Panc1 (cell line): ENCODE measurements around the gene DLG5.

Experiments
- POLR2AphosphoS5 ChIP-seq: IDR thresholded peaks from 2 replicates; pipeline ENCODE4 v1.6.1; 2012; ENCODE audit warnings: mild to moderate bottlenecking, low read depth, low read length, moderate library complexity
- SIN3A ChIP-seq: IDR thresholded peaks from 2 replicates; pipeline ENCODE4 v1.6.1; 2012; ENCODE audit warnings: low read depth, mild to moderate bottlenecking, low read length, moderate library complexity, borderline replicate concordance; ENCODE audit not compliant: insufficient read depth
- TCF7L2 ChIP-seq: IDR thresholded peaks from 2 replicates; pipeline ENCODE4 v1.6.1; 2011; ENCODE audit warnings: mild to moderate bottlenecking, low read depth, low read length, inconsistent platforms
- TF ChIP-seq, protein P1 (sequence below): fragments of 450-650 bp; IDR thresholded peaks from 2 replicates; pipeline ENCODE4 v1.5.1; 2017; ENCODE audit warnings: mild to moderate bottlenecking
- TF ChIP-seq, protein P2 (sequence below), 2 experiments: IDR thresholded peaks; 2 replicates each; pipeline ENCODE4 v1.6.1; 2011 to 2012; ENCODE audit warnings: low read depth in 2 of 2, control low read depth in 1 of 2, low read length in 1 of 2, mild to moderate bottlenecking in 1 of 2, moderate library complexity in 1 of 2; ENCODE audit not compliant: insufficient read depth in 1 of 2

DNA sequence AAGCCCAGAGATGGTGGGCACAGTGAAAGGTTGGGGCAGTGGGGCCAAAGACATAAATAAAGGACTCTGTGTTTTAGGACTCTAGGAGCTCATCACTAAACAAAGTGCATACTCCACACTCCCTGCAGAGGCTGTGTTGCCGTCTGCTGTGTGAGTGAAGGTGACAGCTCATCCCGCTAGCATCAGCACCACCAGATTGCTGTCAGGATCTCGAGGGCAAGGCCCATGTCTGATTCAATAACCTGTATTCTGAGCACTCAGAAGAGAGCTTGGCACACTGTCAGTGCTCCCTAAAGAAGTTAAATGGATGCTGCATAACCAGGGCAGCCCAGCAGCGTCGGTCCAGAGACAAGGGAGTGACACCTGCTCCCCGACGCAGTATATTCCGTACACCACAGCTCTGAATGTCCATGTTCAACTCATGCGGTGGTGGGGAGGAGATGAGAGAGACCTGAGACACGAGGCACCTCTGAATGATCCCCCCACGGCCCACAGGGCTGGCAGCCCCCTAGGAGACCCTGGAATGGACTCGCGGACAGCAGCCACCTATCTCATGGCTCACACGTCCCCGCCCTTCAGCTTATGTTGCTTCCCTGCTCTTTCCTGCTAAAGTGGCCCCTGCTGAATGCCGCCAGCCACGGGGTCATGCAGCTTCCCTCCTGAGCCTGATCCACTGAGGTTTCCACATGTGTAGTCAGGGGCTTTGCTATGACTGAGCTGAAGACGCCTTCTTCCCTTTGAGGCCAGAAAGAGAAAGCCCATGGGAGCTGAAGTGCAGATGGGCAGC lies 156.3 kb downstream of the DLG5 start:
- TF ChIP-seq, protein P1, sequence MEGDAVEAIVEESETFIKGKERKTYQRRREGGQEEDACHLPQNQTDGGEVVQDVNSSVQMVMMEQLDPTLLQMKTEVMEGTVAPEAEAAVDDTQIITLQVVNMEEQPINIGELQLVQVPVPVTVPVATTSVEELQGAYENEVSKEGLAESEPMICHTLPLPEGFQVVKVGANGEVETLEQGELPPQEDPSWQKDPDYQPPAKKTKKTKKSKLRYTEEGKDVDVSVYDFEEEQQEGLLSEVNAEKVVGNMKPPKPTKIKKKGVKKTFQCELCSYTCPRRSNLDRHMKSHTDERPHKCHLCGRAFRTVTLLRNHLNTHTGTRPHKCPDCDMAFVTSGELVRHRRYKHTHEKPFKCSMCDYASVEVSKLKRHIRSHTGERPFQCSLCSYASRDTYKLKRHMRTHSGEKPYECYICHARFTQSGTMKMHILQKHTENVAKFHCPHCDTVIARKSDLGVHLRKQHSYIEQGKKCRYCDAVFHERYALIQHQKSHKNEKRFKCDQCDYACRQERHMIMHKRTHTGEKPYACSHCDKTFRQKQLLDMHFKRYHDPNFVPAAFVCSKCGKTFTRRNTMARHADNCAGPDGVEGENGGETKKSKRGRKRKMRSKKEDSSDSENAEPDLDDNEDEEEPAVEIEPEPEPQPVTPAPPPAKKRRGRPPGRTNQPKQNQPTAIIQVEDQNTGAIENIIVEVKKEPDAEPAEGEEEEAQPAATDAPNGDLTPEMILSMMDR: no peak
- TF ChIP-seq POLR2AphosphoS5: no peak
- TF ChIP-seq, protein P2, sequence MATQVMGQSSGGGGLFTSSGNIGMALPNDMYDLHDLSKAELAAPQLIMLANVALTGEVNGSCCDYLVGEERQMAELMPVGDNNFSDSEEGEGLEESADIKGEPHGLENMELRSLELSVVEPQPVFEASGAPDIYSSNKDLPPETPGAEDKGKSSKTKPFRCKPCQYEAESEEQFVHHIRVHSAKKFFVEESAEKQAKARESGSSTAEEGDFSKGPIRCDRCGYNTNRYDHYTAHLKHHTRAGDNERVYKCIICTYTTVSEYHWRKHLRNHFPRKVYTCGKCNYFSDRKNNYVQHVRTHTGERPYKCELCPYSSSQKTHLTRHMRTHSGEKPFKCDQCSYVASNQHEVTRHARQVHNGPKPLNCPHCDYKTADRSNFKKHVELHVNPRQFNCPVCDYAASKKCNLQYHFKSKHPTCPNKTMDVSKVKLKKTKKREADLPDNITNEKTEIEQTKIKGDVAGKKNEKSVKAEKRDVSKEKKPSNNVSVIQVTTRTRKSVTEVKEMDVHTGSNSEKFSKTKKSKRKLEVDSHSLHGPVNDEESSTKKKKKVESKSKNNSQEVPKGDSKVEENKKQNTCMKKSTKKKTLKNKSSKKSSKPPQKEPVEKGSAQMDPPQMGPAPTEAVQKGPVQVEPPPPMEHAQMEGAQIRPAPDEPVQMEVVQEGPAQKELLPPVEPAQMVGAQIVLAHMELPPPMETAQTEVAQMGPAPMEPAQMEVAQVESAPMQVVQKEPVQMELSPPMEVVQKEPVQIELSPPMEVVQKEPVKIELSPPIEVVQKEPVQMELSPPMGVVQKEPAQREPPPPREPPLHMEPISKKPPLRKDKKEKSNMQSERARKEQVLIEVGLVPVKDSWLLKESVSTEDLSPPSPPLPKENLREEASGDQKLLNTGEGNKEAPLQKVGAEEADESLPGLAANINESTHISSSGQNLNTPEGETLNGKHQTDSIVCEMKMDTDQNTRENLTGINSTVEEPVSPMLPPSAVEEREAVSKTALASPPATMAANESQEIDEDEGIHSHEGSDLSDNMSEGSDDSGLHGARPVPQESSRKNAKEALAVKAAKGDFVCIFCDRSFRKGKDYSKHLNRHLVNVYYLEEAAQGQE (IDR thresholded peaks at IDR 0.05; ENCODE audit: insufficient read depth in 1 of 2, low read depth in 2 of 2, low read length in 1 of 2): no peak
- TF ChIP-seq SIN3A: no peak
- no peak for TF ChIP-seq TCF7L2
